ENCODE results near the gene ALG5.

GRCh38 chr13:36913463-36913862 is 85.7 kb downstream of the ALG5 start:
- TF ChIP-seq CTCF (IDR thresholded peaks at IDR 0.05; ENCODE audit: poor library complexity) = no peak
- TF ChIP-seq EZH2 (IDR thresholded peaks at IDR 0.05; ENCODE audit: borderline replicate concordance) = no peak
- no peak for TF ChIP-seq EZH2phosphoT487 (IDR thresholded peaks at IDR 0.05; ENCODE audit: low read depth, severe bottlenecking, unreplicated experiment)
